Dendritic cell treated with granulocyte-macrophage colony-stimulating factor and Interleukin-4, amounts not matched to agents 40 ng/mL and 50 ng/mL, for 4 days (primary cell): ENCODE results near the gene DCAF15.
A peak's percentile ranks its signal among the peaks of the same experiment; 100 is the strongest.

Source experiments
- H3K27ac Mint-ChIP-seq: one replicate; pipeline ENCODE4 v1.8.0; 2022; ENCODE audit warnings: mild to moderate bottlenecking, mixed read lengths
- H3K27me3 Mint-ChIP-seq: one replicate; pipeline ENCODE4 v1.8.0; 2022; ENCODE audit warnings: mild to moderate bottlenecking, mixed read lengths
- H3K36me3 Mint-ChIP-seq: one replicate; pipeline ENCODE4 v1.8.0; 2022; ENCODE audit warnings: low read depth, mixed read lengths
- H3K4me1 Mint-ChIP-seq: one replicate; pipeline ENCODE4 v1.8.0; 2022; ENCODE audit warnings: low read depth, mixed read lengths
- H3K4me3 Mint-ChIP-seq: one replicate; pipeline ENCODE4 v1.8.0; 2022; ENCODE audit warnings: mild to moderate bottlenecking, moderate library complexity, mixed read lengths
- H3K9me3 Mint-ChIP-seq: one replicate; pipeline ENCODE4 v1.8.0; 2022; ENCODE audit warnings: mixed read lengths
- intact Hi-C: fragments of 100-400 bp; cut with micrococcal nuclease; formaldehyde crosslinking; loops from one replicate; pipeline ENCODE4 v1.15.0; 2022

DCAF15 gene

GRCh38 chr19:13993590-13994300 lies 41.4 kb downstream of the DCAF15 start:
- intact Hi-C loops: no loop called here
- no peak overlapping the region for H3K27ac Mint-ChIP-seq
- H3K4me1 Mint-ChIP-seq: peaks cover 48% of the 10 kb centered on the region
- H3K9me3 Mint-ChIP-seq: no peaks in the 10 kb centered on the region
- H3K4me3 Mint-ChIP-seq: no peak overlapping the region
- H3K27me3 Mint-ChIP-seq: no peaks in the 10 kb centered on the region
- H3K36me3 Mint-ChIP-seq: peaks cover 84% of the 10 kb centered on the region

GRCh38 chr19:13995017-13995728 lies 42.9 kb downstream of the DCAF15 start:
- Mint-ChIP-seq H3K4me1 (peaks cover 35% of the 10 kb centered on the region), H3K27ac (peak overlapping the region; percentile 45), H3K9me3 (no peaks in the 10 kb centered on the region), H3K36me3 (peaks cover 79% of the 10 kb centered on the region), H3K27me3 (no peaks in the 10 kb centered on the region), H3K4me3 (no peak overlapping the region)
- intact Hi-C loops: no loop called here

GRCh38 chr19:13995878-13996765 lies 43.8 kb downstream of the DCAF15 start:
- Mint-ChIP-seq H3K9me3 (no peaks in the 10 kb centered on the region), H3K27ac (no peak overlapping the region), H3K27me3 (no peaks in the 10 kb centered on the region), H3K4me3 (no peak overlapping the region), H3K4me1 (peaks cover 38% of the 10 kb centered on the region), H3K36me3 (peaks cover 79% of the 10 kb centered on the region)
- intact Hi-C loops: no loop called here

- no peak overlapping the region for H3K4me3 Mint-ChIP-seq
- H3K27me3 Mint-ChIP-seq: no peaks in the 10 kb centered on the region
- intact Hi-C loops: no loop called here
- peaks cover 46% of the 10 kb centered on the region for H3K4me1 Mint-ChIP-seq
- H3K36me3 Mint-ChIP-seq: peaks cover 72% of the 10 kb centered on the region
- H3K27ac Mint-ChIP-seq: no peak overlapping the region
- no peaks in the 10 kb centered on the region for H3K9me3 Mint-ChIP-seq
These were observed 44.8 kb downstream of the DCAF15 start for GRCh38 chr19:13996928-13997630.

- H3K36me3 Mint-ChIP-seq: peaks cover 72% of the 10 kb centered on the region
- H3K4me3 Mint-ChIP-seq: no peak overlapping the region
- intact Hi-C loops: no loop called here
- peak overlapping the region; percentile 68 for H3K27ac Mint-ChIP-seq
- H3K4me1 Mint-ChIP-seq: peaks cover 51% of the 10 kb centered on the region
- H3K27me3 Mint-ChIP-seq: no peaks in the 10 kb centered on the region
- H3K9me3 Mint-ChIP-seq: no peaks in the 10 kb centered on the region
These were observed 45.3 kb downstream of the DCAF15 start for GRCh38 chr19:13997631-13997962.

GRCh38 chr19:13998426-13998825 lies 46.1 kb downstream of the DCAF15 start:
- Mint-ChIP-seq H3K4me3 (no peak overlapping the region), H3K27me3 (no peaks in the 10 kb centered on the region), H3K27ac (no peak overlapping the region), H3K36me3 (peaks cover 63% of the 10 kb centered on the region), H3K4me1 (peaks cover 59% of the 10 kb centered on the region), H3K9me3 (no peaks in the 10 kb centered on the region)
- intact Hi-C loops: no loop called here

- Mint-ChIP-seq H3K27me3 (no peaks in the 10 kb centered on the region), H3K36me3 (peaks cover 57% of the 10 kb centered on the region), H3K4me3 (no peak overlapping the region), H3K27ac (no peak overlapping the region), H3K4me1 (peaks cover 64% of the 10 kb centered on the region), H3K9me3 (no peaks in the 10 kb centered on the region)
- intact Hi-C loops: no loop called here
These were observed 46.8 kb downstream of the DCAF15 start for GRCh38 chr19:13999085-13999484.

GRCh38 chr19:14000691-14001375 lies 48.5 kb downstream of the DCAF15 start:
- Mint-ChIP-seq H3K27ac (peak overlapping the region; percentile 100), H3K27me3 (no peaks in the 10 kb centered on the region), H3K9me3 (no peaks in the 10 kb centered on the region), H3K4me3 (no peak overlapping the region), H3K4me1 (peaks cover 71% of the 10 kb centered on the region), H3K36me3 (peaks cover 47% of the 10 kb centered on the region)
- intact Hi-C loops: no loop called here

- Mint-ChIP-seq H3K4me3 (no peak overlapping the region), H3K4me1 (peaks cover 68% of the 10 kb centered on the region), H3K9me3 (no peaks in the 10 kb centered on the region), H3K27ac (peak overlapping the region; percentile 100), H3K36me3 (peaks cover 43% of the 10 kb centered on the region), H3K27me3 (no peaks in the 10 kb centered on the region)
- intact Hi-C loops: no loop called here
These were observed 50.4 kb downstream of the DCAF15 start for GRCh38 chr19:14002571-14003250.

GRCh38 chr19:14003251-14004055 lies 51.1 kb downstream of the DCAF15 start:
- Mint-ChIP-seq H3K4me1 (peaks cover 62% of the 10 kb centered on the region), H3K36me3 (peaks cover 35% of the 10 kb centered on the region), H3K27ac (peak overlapping the region; percentile 100), H3K4me3 (no peak overlapping the region), H3K27me3 (no peaks in the 10 kb centered on the region), H3K9me3 (no peaks in the 10 kb centered on the region)
- intact Hi-C loops: loop anchor here (2.0 kb wide), 2 partner anchors 17 to 25 kb away; no protein-coding TSS in a partner anchor

- Mint-ChIP-seq H3K4me1 (peaks cover 67% of the 10 kb centered on the region), H3K27ac (peak overlapping the region; percentile 100), H3K36me3 (peaks cover 27% of the 10 kb centered on the region), H3K4me3 (peak overlapping the region; percentile 75), H3K27me3 (no peaks in the 10 kb centered on the region), H3K9me3 (no peaks in the 10 kb centered on the region)
- intact Hi-C loops: loop anchor here (1.0 to 5.0 kb wide), 4 partner anchors 18 to 52 kb away; partner anchors contain the start of gene DCAF15
These were observed 52.5 kb downstream of the DCAF15 start for GRCh38 chr19:14004619-14005348.
